Measurements from ENCODE around the gene FOXO3.

FOXO3 gene

GRCh38 chr6:108716801-108717791, 156.4 kb downstream of the FOXO3 start:
- DNase-seq: no peak

GRCh38 chr6:108719477-108719876, 158.8 kb downstream of the FOXO3 start:
- no peak for DNase-seq

- DNase-seq: no peak
Observed at GRCh38 chr6:108720827-108721226, 160.1 kb downstream of the FOXO3 start.

DNA sequence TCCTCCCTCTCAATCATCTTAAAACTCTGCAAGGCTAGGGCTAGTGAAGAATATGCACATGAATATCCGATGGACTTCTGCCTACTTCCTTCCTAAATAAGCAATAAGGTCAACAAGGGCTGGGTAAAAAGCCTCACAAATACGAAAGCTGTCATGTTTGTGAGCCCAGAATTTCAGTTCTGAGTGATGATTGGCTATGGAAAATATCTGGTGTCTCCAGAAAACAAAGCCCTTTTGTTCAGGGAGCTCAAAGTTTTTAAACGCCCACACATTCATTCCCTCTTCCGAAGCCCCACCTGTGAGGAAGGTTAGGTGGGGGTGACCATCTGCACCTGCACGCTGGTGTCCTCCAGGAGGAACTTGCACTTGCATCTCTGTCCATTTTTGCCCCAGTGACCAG, 160.6 kb downstream of the FOXO3 start:
- no peak for DNase-seq

GRCh38 chr6:108723594-108723993, 162.9 kb downstream of the FOXO3 start:
- no peak for DNase-seq

- no peak for DNase-seq
Observed at GRCh38 chr6:108726726-108727339, 166.1 kb downstream of the FOXO3 start.

GRCh38 chr6:108727966-108728730, 167.4 kb downstream of the FOXO3 start:
- no peak for DNase-seq

- DNase-seq: no peak
Observed at GRCh38 chr6:108728826-108729225, 168.1 kb downstream of the FOXO3 start.

GRCh38 chr6:108730635-108731515, 170.2 kb downstream of the FOXO3 start:
- DNase-seq: no peak

DNA sequence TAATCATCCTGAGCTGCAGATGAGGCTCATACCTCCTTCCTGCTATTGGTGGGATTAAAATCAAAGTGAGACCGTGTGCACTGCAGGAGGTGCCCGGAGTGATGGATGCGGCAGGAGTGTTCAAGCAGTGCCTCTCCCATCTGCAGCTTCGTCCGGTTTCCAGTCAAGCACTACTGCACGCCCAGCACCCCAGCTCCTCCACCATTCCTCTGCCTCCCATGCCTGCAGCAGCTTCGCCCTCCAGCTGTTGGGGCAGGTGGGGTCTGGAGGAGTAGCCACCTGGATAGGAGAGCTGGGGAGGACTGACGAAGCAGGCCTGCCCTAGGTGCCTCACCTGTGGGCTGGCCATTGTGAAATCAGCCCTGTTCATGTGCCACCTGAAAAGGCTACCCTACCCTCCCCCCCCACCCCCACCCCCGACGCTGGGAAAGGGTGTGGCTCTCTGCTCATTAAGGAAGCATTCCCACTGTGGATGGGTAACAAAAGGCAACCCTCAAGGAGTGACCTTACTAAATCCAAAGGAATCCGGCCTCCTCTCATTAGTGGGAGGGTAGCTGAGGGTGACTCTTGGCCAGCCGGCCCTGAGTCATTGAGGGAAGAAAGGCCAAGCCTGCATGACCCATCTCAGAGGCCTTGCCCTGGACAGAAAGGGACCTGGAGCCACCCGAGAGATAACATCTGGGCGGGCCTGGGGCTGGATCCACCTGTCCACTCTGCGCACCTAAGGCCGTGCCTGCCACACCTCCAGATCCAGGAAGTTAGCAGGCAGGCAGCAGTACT, 171.6 kb downstream of the FOXO3 start:
- no peak for DNase-seq

DNA sequence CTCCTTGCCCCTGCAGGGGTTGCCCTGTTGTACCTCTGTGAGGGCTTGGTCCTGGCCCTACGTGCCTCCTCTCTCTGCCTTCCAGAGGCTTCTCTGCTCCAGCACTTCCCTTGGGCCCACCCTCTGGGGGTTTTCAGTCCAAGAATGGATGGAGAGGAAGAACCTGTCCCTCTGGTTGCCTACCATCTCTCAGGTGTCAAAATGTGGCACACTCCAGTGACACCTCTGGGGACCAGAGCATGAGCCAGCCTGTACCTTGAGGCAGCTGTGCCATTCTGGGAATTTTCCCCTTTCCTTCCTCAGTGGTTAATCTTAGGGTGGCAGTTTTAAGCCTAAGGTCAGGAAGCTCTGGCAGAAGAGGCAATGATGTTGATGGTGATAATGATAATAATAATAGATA, 172.3 kb downstream of the FOXO3 start:
- DNase-seq: no peak

DNA sequence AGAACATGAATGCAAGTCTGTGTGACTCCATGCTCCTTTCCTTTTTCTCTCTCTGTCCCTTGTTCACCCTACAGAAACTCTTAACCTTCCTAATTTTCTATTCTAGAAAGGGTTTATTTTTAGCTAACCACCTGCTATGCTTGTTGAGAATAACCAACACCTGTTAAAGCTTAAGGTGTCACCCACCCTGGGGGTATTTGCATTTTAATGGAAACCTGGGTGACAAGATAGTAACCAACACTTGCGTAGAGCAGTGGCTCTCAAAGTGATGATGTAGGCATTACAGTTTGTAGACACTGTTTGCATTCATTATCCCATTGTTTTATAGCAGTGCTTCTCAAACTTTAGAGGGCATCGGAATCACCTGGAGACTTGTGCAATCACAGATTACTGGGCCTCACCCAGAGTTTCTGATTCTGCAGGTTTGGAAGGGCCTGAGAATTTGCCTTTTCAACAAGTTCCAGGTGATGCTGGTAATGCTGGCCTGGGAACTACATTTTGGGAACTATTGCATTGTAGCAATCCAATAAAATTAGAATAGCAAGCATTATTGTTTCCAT, 173.1 kb downstream of the FOXO3 start:
- DNase-seq: no peak

Measured in T-helper 9 cell (primary cell).